H9 (cell line): ENCODE data around the gene DLGAP4. TPM values are rescaled to one million over a fixed set of nuclear protein-coding genes. Genes with fewer than 3 reads are reported as not detected.

Source experiments
- DNase-seq: peaks from one replicate; pipeline ENCODE4 v3.0.0-alpha.2; 2017
- H2AFZ ChIP-seq: one replicate; pipeline ENCODE4 v1.6.1; 2013; ENCODE audit warnings: mild to moderate bottlenecking, low read length, control low read depth, moderate library complexity
- H2AK5ac ChIP-seq: 2 replicates; pipeline ENCODE4 v1.6.1; 2013; ENCODE audit warnings: low read length, control low read depth, mixed read lengths; ENCODE audit not compliant: insufficient read length
- H2BK120ac ChIP-seq: one replicate; pipeline ENCODE4 v1.6.1; 2013; ENCODE audit warnings: low read depth, mild to moderate bottlenecking, low read length, control low read depth, inconsistent platforms; ENCODE audit not compliant: poor library complexity, severe bottlenecking
- H2BK12ac ChIP-seq: 2 replicates; pipeline ENCODE4 v1.6.1; 2013; ENCODE audit warnings: low read length, control low read depth, mixed read lengths, low read depth; ENCODE audit not compliant: insufficient read length
- H2BK15ac ChIP-seq: 2 replicates; pipeline ENCODE4 v1.6.1; 2013; ENCODE audit warnings: low read depth, low read length, control low read depth
- H2BK20ac ChIP-seq: one replicate; pipeline ENCODE4 v1.6.1; 2013; ENCODE audit warnings: low read depth, mild to moderate bottlenecking, low read length, control low read depth, inconsistent platforms; ENCODE audit not compliant: poor library complexity, severe bottlenecking
- H2BK5ac ChIP-seq: 2 replicates; pipeline ENCODE4 v1.6.1; 2013; ENCODE audit warnings: low read length, control low read depth, mixed read lengths; ENCODE audit not compliant: insufficient read length
- H3K14ac ChIP-seq: 2 replicates; pipeline ENCODE4 v1.6.1; 2013; ENCODE audit warnings: low read length, control low read depth; ENCODE audit not compliant: insufficient read depth
- H3K18ac ChIP-seq: 2 replicates; pipeline ENCODE4 v1.6.1; 2013; ENCODE audit warnings: low read depth, mild to moderate bottlenecking, mixed read lengths, low read length, control low read depth; ENCODE audit not compliant: insufficient read length
- H3K23ac ChIP-seq: 2 replicates; pipeline ENCODE4 v1.6.1; 2013; ENCODE audit warnings: low read length, control low read depth, mixed read lengths, low read depth; ENCODE audit not compliant: insufficient read length
- H3K23me2 ChIP-seq: 2 replicates; pipeline ENCODE4 v1.6.1; 2013; ENCODE audit warnings: low read depth, mild to moderate bottlenecking, mixed read lengths, low read length, control low read depth; ENCODE audit not compliant: insufficient read length, poor library complexity, severe bottlenecking
- H3K27ac ChIP-seq: 2 replicates; pipeline ENCODE4 v1.5.1; 2013; ENCODE audit warnings: low read length, control low read depth, mixed read lengths, low read depth; ENCODE audit not compliant: insufficient read length
- H3K27me3 ChIP-seq: 2 replicates; pipeline ENCODE4 v1.6.1; 2013; ENCODE audit warnings: low read length, control low read depth, inconsistent platforms; ENCODE audit not compliant: insufficient read depth
- H3K4ac ChIP-seq: 2 replicates; pipeline ENCODE4 v1.6.1; 2013; ENCODE audit warnings: low read depth, mild to moderate bottlenecking, control low read depth, inconsistent platforms, low read length, moderate library complexity
- H3K4me1 ChIP-seq: 2 replicates; pipeline ENCODE4 v1.6.1; 2013; ENCODE audit warnings: low read length, control low read depth, inconsistent platforms; ENCODE audit not compliant: insufficient read depth
- H3K4me2 ChIP-seq: 2 replicates; pipeline ENCODE4 v1.6.1; 2013; ENCODE audit warnings: low read length, control low read depth, mixed read lengths; ENCODE audit not compliant: insufficient read length, insufficient read depth
- H3K56ac ChIP-seq: 2 replicates; pipeline ENCODE4 v1.6.1; 2013; ENCODE audit warnings: low read depth, mild to moderate bottlenecking, mixed read lengths, low read length, control low read depth; ENCODE audit not compliant: insufficient read length
- H3K79me1 ChIP-seq: 2 replicates; pipeline ENCODE4 v1.6.1; 2013; ENCODE audit warnings: low read depth, mild to moderate bottlenecking, moderate library complexity, low read length, control low read depth, inconsistent platforms; ENCODE audit not compliant: insufficient read depth, poor library complexity, severe bottlenecking
- H3K79me2 ChIP-seq: 2 replicates; pipeline ENCODE4 v1.6.1; 2013; ENCODE audit warnings: low read length, control low read depth, inconsistent platforms; ENCODE audit not compliant: insufficient read depth
- H3K9ac ChIP-seq: 2 replicates; pipeline ENCODE4 v1.6.1; 2013; ENCODE audit warnings: low read length, control low read depth, mixed read lengths; ENCODE audit not compliant: insufficient read length; ENCODE audit errors: extremely low read depth
- H3K9me3 ChIP-seq: one replicate; pipeline ENCODE4 v1.6.1; 2013; ENCODE audit warnings: low read depth, low read length, inconsistent platforms; ENCODE audit not compliant: control insufficient read depth
- H3T11ph ChIP-seq: one replicate; pipeline ENCODE4 v1.6.1; 2013; ENCODE audit warnings: mild to moderate bottlenecking, low read length, control low read depth, inconsistent platforms
- H4K20me1 ChIP-seq: one replicate; pipeline ENCODE4 v1.6.1; 2013; ENCODE audit not compliant: control insufficient read depth, insufficient read length, insufficient read depth
- H4K5ac ChIP-seq: 2 replicates; pipeline ENCODE4 v1.6.1; 2013; ENCODE audit warnings: low read depth, mild to moderate bottlenecking, mixed read lengths, low read length, control low read depth; ENCODE audit not compliant: insufficient read length
- H4K8ac ChIP-seq: replicated peaks from 2 replicates; pipeline ENCODE4 v1.6.1; 2013; ENCODE audit warnings: low read length, control low read depth, mixed read lengths, low read depth; ENCODE audit not compliant: insufficient read length
- H4K91ac ChIP-seq: 2 replicates; pipeline ENCODE4 v1.6.1; 2013; ENCODE audit warnings: low read depth, mild to moderate bottlenecking, moderate library complexity, mixed read lengths, low read length, control low read depth; ENCODE audit not compliant: insufficient read length
- H3K27ac Mint-ChIP-seq, 3 experiments: 2 replicates in 2 of 3; 3 replicates in 1 of 3; pipeline ENCODE4 v1.8.0; 2020 to 2021; ENCODE audit warnings: mixed read lengths in 3 of 3, mild to moderate bottlenecking in 1 of 3, moderate library complexity in 1 of 3
- H3K27me3 Mint-ChIP-seq: 2 replicates; pipeline ENCODE4 v1.8.0; 2021; ENCODE audit warnings: low read depth, mild to moderate bottlenecking, moderate library complexity, mixed read lengths
- H3K36me3 Mint-ChIP-seq, 3 experiments: 2 replicates in 2 of 3; 3 replicates in 1 of 3; pipeline ENCODE4 v1.8.0; 2020 to 2021; ENCODE audit warnings: low read depth in 3 of 3, mixed read lengths in 3 of 3; ENCODE audit not compliant: insufficient read depth in 1 of 3
- H3K4me1 Mint-ChIP-seq, 2 experiments: 2 replicates each; pipeline ENCODE4 v1.8.0; 2020; ENCODE audit warnings: mixed read lengths in 2 of 2
- H3K4me3 Mint-ChIP-seq, 2 experiments: 2 replicates in 1 of 2; 3 replicates in 1 of 2; pipeline ENCODE4 v1.8.0; 2020 to 2021; ENCODE audit warnings: mild to moderate bottlenecking in 2 of 2, mixed read lengths in 2 of 2, moderate library complexity in 1 of 2
- H3K9me3 Mint-ChIP-seq, 2 experiments: 2 replicates in 1 of 2; 3 replicates in 1 of 2; pipeline ENCODE4 v1.8.0; 2020; ENCODE audit warnings: mild to moderate bottlenecking in 2 of 2, mixed read lengths in 2 of 2, moderate library complexity in 1 of 2
- WGBS: extraction: QIAGEN DNeasy Blood & Tissue Kit; methylation state at CpG from one replicate; pipeline ENCODE4 v1.1.7; 2013; ENCODE audit warnings: missing lambda C conversion rate, low lambda C conversion rate, mixed read lengths; ENCODE audit not compliant: insufficient read length; ENCODE audit errors: extremely low coverage; 5-methylcytosine and 5-hydroxymethylcytosine counted together
- total RNA-seq: library from RNA; stranded (reverse); gene quantifications from 2 replicates; pipeline ENCODE4 v1.2.1, GENCODE V29; 2021
- TF ChIP-seq, protein P1 (sequence below): fragments of 200-600 bp; sonication (generic); conservative IDR thresholded peaks from 3 replicates; pipeline ENCODE4 v1.8.0; 2021; ENCODE audit warnings: antibody characterized with exemption, mild to moderate bottlenecking

The DLGAP4 gene
- total RNA-seq, 1 experiment from 2014 or later: 48.0 TPM

DNA sequence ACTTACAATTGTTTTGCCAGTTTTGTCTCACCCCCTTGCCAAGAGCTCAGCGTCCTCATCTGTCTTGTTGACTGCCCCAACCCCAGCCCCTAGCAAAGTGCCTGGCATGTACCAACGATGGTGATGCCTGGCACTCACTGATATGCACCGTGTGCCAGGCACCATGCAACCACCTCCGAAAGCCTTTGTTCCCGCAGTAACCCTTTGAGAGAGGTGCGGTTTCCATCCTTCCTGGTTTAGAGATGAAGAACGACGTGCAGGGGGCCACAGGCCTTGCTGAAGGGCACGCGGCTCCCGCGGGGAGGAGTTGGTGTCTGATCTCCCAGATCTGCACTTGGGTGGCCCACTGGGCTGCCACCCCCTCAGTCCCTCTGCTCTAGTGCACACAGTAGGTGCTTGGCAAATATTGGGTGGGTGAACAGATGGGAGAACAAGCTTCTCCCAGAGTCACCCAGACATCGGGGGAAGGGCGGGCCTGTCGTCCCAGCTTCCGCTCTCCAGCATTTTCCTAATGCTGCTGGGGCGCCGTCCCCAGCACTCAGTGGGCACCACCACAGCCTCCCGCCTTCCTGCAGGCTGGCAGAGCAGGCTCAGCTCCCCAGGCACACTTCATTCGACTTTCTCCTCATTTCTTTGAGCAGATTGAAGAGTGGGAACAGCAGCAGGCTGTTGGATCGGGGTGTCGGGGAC, 35.3 kb downstream of the DLGAP4 start:
- peaks cover 13 to 34% of the 10 kb centered on the region in 2 experiments for H3K4me1 Mint-ChIP-seq
- no CpG with 5 or more reads among the region's 22 CpGs for WGBS

More for the DNA sequence above, 35.3 kb downstream of the DLGAP4 start:
- no peak overlapping the region for H3K9ac ChIP-seq
- peaks cover 9% of the 10 kb centered on the region for H3K27me3 Mint-ChIP-seq
- H3K27ac Mint-ChIP-seq: peak overlapping the region in 2 of 3 experiments; percentile 5 to 21; a peak in 2 of 7 replicates
- H3K56ac ChIP-seq: no peak overlapping the region
- H4K91ac ChIP-seq: no peak overlapping the region
- H3K4me2 ChIP-seq: no peak overlapping the region
- H3K14ac ChIP-seq: no peak overlapping the region
- H3K79me1 ChIP-seq: no peaks in the 10 kb centered on the region
- H3K23ac ChIP-seq: no peak overlapping the region
- H3K18ac ChIP-seq: no peak overlapping the region
- no peaks in the 10 kb centered on the region for H3K36me3 Mint-ChIP-seq
- no peaks in the 10 kb centered on the region for H3K79me2 ChIP-seq
- no peaks in the 10 kb centered on the region for H3K4me1 ChIP-seq
- no peak overlapping the region for H4K8ac ChIP-seq
- no peak overlapping the region for H2BK15ac ChIP-seq
- no peaks in the 10 kb centered on the region for H3K27me3 ChIP-seq
- H2BK20ac ChIP-seq: no peak overlapping the region
- no peaks in the 10 kb centered on the region for H3K9me3 ChIP-seq
- H2BK12ac ChIP-seq: no peak overlapping the region
- H3K23me2 ChIP-seq: no peaks in the 10 kb centered on the region
- no peak overlapping the region for H2BK5ac ChIP-seq
- H3K4ac ChIP-seq: no peak overlapping the region
- H2AFZ ChIP-seq: no peak overlapping the region
- H2AK5ac ChIP-seq: no peak overlapping the region
- H3K27ac ChIP-seq: no peak overlapping the region
- H3T11ph ChIP-seq: no peak overlapping the region
- H4K20me1 ChIP-seq: no peaks in the 10 kb centered on the region
- H4K5ac ChIP-seq: no peak overlapping the region
- TF ChIP-seq, protein P1, sequence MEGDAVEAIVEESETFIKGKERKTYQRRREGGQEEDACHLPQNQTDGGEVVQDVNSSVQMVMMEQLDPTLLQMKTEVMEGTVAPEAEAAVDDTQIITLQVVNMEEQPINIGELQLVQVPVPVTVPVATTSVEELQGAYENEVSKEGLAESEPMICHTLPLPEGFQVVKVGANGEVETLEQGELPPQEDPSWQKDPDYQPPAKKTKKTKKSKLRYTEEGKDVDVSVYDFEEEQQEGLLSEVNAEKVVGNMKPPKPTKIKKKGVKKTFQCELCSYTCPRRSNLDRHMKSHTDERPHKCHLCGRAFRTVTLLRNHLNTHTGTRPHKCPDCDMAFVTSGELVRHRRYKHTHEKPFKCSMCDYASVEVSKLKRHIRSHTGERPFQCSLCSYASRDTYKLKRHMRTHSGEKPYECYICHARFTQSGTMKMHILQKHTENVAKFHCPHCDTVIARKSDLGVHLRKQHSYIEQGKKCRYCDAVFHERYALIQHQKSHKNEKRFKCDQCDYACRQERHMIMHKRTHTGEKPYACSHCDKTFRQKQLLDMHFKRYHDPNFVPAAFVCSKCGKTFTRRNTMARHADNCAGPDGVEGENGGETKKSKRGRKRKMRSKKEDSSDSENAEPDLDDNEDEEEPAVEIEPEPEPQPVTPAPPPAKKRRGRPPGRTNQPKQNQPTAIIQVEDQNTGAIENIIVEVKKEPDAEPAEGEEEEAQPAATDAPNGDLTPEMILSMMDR: no peak
- no peaks in the 10 kb centered on the region for H3K9me3 Mint-ChIP-seq
- H3K4me3 Mint-ChIP-seq: no peak overlapping the region; a peak in 1 of 5 replicates
- no peak overlapping the region for H2BK120ac ChIP-seq
- no peak for DNase-seq
